Transverse colon (tissue), 4 donors: ENCODE measurements around the gene RAE1. TPM values are rescaled to one million over a fixed set of nuclear protein-coding genes. Genes with fewer than 3 reads are reported as not detected.
"Not testable (repeated sequence)": the region's sequence is repeated elsewhere in the genome, so short reads cannot be mapped to it uniquely, and the experiment has no call there.

Experiments
- DNase-seq: peaks from one replicate; pipeline ENCODE4 v3.0.0-alpha.2; 2019
- H3K27ac ChIP-seq, 4 donors: fragments of 200-600 bp; sonication (generic); 2 replicates each; pipeline ENCODE4 v1.5.1; 2016 to 2018; ENCODE audit warnings: inconsistent platforms in 4 of 4
- H3K27me3 ChIP-seq: fragments of 200-600 bp; sonication (generic); 2 replicates; pipeline ENCODE4 v1.5.1; 2017; ENCODE audit warnings: inconsistent platforms
- H3K36me3 ChIP-seq, 4 donors: fragments of 200-600 bp; sonication (generic); 2 replicates each; pipeline ENCODE4 v1.5.1; 2017 to 2019; ENCODE audit warnings: inconsistent platforms in 4 of 4
- H3K4me1 ChIP-seq, 4 donors: fragments of 200-600 bp; sonication (generic); 2 replicates each; pipeline ENCODE4 v1.5.1; 2017 to 2020; ENCODE audit warnings: inconsistent platforms in 4 of 4
- H3K4me3 ChIP-seq, 4 donors: fragments of 200-600 bp; sonication (generic); 1 replicate in 1 of 4; 2 replicates in 3 of 4; pipeline versions ENCODE4 v1.5.1 to v1.6.1; 2017 to 2019; ENCODE audit warnings: inconsistent platforms in 4 of 4
- H3K9me3 ChIP-seq, 2 donors: fragments of 200-600 bp; sonication (generic); 2 replicates each; pipeline ENCODE4 v1.5.1; 2017 to 2019; ENCODE audit warnings: inconsistent platforms in 2 of 2
- EP300 ChIP-seq: sonication (generic); formaldehyde crosslinking; IDR thresholded peaks from one replicate; pipeline ENCODE4 v1.6.1; 2017; ENCODE audit warnings: antibody characterized with exemption, low read depth
- POLR2A ChIP-seq: fragments of 450-650 bp; IDR thresholded peaks from one replicate; pipeline ENCODE4 v1.6.1; 2016; ENCODE audit warnings: antibody characterized with exemption, mild to moderate bottlenecking, moderate library complexity
- POLR2AphosphoS5 ChIP-seq, 3 donors: sonication (generic); formaldehyde crosslinking; IDR thresholded peaks; one replicate each; pipeline ENCODE4 v1.6.1; 2016; ENCODE audit warnings: antibody characterized with exemption in 3 of 3
- WGBS, 2 donors: methylation state at CpG; one replicate each; pipeline ENCODE4 v1.1.5; 2018; ENCODE audit warnings: low coverage in 1 of 2; 5-methylcytosine and 5-hydroxymethylcytosine counted together
- in situ Hi-C, 4 donors: fragments of 200-750 bp; cut with MboI; loops; one replicate each; pipeline versions ENCODE4 v1.15.0 to v1.15.1; 2017; ENCODE audit warnings: low sequenced_read_pairs in 3 of 4, low pct_ligation_motif_present in 1 of 4, low pct_unique_long_range_greater_than_20kb in 1 of 4
- intact Hi-C: fragments of 100-400 bp; cut with DNase I; formaldehyde crosslinking; loops from one replicate; pipeline ENCODE4 v1.15.1; 2023; ENCODE audit warnings: low total_unique reads
- total RNA-seq, 4 donors: library from RNA; depleted of rRNA; stranded (reverse); fragments of >200 nt; gene quantifications; one replicate each; pipeline ENCODE4 v1.1.0, GENCODE V29; 2016
- TF ChIP-seq, protein P1 (sequence below), 5 experiments: fragments of 200-600 bp in 3 of 5; fragments of 450-650 bp in 2 of 5; sonication (generic) in 3 of 5; IDR thresholded peaks; 1 replicate in 2 of 5; 2 replicates in 3 of 5; pipeline ENCODE4 v1.5.1; 2016 to 2017; ENCODE audit warnings: antibody characterized with exemption in 5 of 5, inconsistent platforms in 3 of 5, mild to moderate bottlenecking in 2 of 5, moderate library complexity in 1 of 5

Gene RAE1
- total RNA-seq, 4 donors from 2014 or later = 5.6 to 29.9 (median 15.2) TPM

DNA sequence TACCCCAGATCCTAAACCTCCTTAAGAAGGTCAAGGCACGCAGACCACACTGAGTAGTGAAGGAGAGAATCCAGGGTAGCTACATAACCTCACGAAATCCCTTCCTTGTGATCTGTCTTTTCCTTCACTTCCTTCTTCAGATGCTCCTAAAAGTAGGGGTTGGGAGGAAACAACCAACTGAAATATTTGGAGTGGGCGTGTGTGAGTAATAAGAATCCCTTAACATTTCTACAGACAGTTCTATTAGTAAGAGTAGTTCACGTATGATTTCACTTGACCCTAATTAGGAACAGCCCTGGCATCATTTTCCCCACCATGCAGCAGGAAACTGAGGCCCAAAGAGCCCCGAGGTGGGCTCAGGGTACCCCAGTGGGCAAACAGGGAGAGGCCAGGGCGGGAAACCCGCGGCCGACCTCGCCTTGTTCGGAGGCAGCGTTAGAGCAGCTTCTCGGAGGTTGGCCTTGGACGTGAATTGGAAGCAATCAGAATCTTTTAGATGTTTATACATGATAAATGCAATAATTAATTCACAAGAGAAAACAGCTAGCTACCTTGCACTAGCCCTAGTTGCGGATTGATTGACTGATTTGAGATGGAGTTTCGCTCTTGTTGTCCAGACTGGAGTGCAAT, 859 bp upstream of the RAE1 start:
- intact Hi-C loops = no loop called here

DNA sequence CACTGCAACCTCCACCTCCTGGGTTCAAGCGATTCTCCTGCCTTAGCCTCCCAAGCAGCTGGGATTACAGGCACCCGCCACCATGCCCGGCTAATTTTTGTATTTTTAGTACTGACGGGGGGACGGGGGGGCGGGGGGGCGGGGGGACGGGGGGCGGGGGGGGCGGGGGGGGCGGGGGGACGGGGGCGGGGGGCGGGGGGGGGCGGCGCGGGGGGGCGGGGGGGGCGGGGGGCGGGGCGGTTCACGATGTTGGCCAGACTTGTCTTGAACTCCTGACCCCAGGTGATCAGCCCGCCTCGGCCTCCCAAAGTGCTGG, 371 bp upstream of the RAE1 start:
- WGBS, 2 donors = 31 to 40% methylated on average over 3 to 6 of the region's 24 CpGs
- Histone ChIP-seq H3K36me3 (peaks cover 0 to 20% (median 9%) of the 10 kb centered on the region in 4 donors), H3K27ac (peak overlapping the region; percentile 86 to 88 (median 88)), H3K4me1 (peaks cover 0 to 10% (median 9%) of the 10 kb centered on the region in 4 donors), H3K4me3 (peak overlapping the region; percentile 80 to 96 (median 86))
- in situ Hi-C loops, DNase-seq, H3K27me3 ChIP-seq, intact Hi-C loops, H3K9me3 ChIP-seq: not testable (repeated sequence)

More for the DNA sequence above, 859 bp upstream of the RAE1 start:
- H3K36me3 ChIP-seq = peaks cover 0 to 15% (median 6%) of the 10 kb centered on the region in 4 donors
- H3K27ac ChIP-seq = peak overlapping the region in 1 of 4 donors; percentile 51
- peaks cover 0 to 10% (median 9%) of the 10 kb centered on the region in 4 donors for H3K4me1 ChIP-seq
- TF ChIP-seq POLR2A = no peak
- TF ChIP-seq POLR2AphosphoS5 (IDR thresholded peaks at IDR 0.05) = no peak
- no peak for TF ChIP-seq EP300
- TF ChIP-seq, protein P1, sequence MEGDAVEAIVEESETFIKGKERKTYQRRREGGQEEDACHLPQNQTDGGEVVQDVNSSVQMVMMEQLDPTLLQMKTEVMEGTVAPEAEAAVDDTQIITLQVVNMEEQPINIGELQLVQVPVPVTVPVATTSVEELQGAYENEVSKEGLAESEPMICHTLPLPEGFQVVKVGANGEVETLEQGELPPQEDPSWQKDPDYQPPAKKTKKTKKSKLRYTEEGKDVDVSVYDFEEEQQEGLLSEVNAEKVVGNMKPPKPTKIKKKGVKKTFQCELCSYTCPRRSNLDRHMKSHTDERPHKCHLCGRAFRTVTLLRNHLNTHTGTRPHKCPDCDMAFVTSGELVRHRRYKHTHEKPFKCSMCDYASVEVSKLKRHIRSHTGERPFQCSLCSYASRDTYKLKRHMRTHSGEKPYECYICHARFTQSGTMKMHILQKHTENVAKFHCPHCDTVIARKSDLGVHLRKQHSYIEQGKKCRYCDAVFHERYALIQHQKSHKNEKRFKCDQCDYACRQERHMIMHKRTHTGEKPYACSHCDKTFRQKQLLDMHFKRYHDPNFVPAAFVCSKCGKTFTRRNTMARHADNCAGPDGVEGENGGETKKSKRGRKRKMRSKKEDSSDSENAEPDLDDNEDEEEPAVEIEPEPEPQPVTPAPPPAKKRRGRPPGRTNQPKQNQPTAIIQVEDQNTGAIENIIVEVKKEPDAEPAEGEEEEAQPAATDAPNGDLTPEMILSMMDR (IDR thresholded peaks at IDR 0.05) = no peak
- no peaks in the 10 kb centered on the region for H3K27me3 ChIP-seq
- H3K9me3 ChIP-seq = no peaks in the 10 kb centered on the region
- 62 to 68% methylated on average over 15 to 16 of the region's 16 CpGs for WGBS, 2 donors
- no peak for DNase-seq
- in situ Hi-C loops = no loop called here
- H3K4me3 ChIP-seq = no peak overlapping the region

DNA sequence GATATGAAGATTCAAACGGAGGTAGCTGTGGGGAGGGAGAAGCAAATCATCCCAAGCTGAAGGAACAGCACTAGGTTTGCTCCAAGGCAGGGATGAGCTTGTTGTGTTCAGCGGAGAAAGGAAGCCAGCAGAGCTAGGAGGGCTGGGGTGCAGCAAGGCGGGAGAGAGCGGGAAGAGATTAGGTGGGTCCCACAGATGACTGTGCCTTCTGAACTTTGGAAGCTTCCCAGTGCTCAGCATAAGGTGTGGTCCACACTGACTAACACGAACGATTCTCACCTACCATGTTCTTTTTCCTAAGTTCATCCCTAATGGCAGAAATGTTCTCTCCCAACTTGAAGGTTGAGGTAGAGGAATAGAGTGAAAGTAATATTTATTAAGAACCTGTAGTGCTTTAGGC, 1.2 kb downstream of the RAE1 start:
- H3K36me3 ChIP-seq = peaks cover 0 to 35% (median 9%) of the 10 kb centered on the region in 4 donors
- peaks cover 0 to 10% (median 9%) of the 10 kb centered on the region in 4 donors for H3K4me1 ChIP-seq
- H3K4me3 ChIP-seq = peak overlapping the region in 1 of 4 donors; percentile 96
- no peak overlapping the region for H3K27ac ChIP-seq
- in situ Hi-C loops (no loop called here), intact Hi-C loops (no loop called here)
- TF ChIP-seq EP300 (no peak), POLR2AphosphoS5 (IDR thresholded peaks at IDR 0.05) (no peak), POLR2A (no peak)
- TF ChIP-seq, protein P1 (IDR thresholded peaks at IDR 0.05) = no peak
- H3K27me3 ChIP-seq = no peaks in the 10 kb centered on the region
- no peaks in the 10 kb centered on the region for H3K9me3 ChIP-seq
- no peak for DNase-seq
- 17 to 75% methylated on average over 2 to 6 of the region's 6 CpGs for WGBS, 2 donors

DNA sequence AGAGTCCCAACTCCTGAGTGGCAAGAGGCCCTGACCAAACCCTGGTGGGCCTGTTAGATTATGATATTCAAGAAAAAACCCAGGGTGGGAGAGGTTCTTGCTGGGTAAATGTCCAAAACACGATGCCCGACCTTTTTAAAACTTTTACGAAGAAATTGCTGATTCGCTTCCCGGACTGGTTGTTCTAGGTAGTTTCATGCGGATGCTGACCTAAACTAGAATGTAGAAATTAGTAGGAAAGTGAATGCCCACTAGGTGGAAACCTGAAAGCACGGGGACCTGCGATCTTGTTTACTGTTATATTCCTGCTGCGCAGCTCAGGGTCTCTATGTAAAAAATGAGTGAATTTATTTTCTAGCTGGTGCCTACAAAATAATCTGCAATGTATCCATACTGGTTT, 2.3 kb downstream of the RAE1 start:
- H3K9me3 ChIP-seq = no peaks in the 10 kb centered on the region
- H3K27ac ChIP-seq = no peak overlapping the region
- TF ChIP-seq EP300 (no peak), POLR2A (no peak), POLR2AphosphoS5 (IDR thresholded peaks at IDR 0.05) (no peak)
- TF ChIP-seq, protein P1 (IDR thresholded peaks at IDR 0.05) = no peak
- DNase-seq = no peak
- peaks cover 0 to 35% (median 9%) of the 10 kb centered on the region in 4 donors for H3K36me3 ChIP-seq
- no peaks in the 10 kb centered on the region for H3K27me3 ChIP-seq
- H3K4me1 ChIP-seq = peaks cover 0 to 10% (median 9%) of the 10 kb centered on the region in 4 donors
- no peak overlapping the region for H3K4me3 ChIP-seq
- in situ Hi-C loops (no loop called here), intact Hi-C loops (no loop called here)
- 92 to 98% methylated on average over 6 to 9 of the region's 9 CpGs for WGBS, 2 donors

DNA sequence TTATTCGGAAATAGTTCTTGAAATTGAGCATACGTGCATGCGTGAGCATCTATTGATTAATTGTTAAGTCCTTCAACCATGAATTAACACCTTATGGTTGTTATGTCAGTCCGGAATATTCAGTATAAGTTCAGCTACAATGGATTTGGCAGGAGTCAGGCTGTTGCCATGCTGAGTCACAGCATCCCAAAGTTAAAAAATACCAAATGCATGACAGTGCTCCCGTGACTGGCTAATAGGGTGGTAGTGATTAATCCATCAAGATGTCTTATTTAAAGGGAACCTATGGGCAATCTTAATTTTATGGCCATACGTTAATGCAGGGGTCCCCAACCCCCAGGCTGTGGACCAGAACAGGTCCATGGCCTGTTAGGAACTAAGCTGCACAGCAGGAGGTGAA, 10.5 kb downstream of the RAE1 start:
- no peak for TF ChIP-seq POLR2AphosphoS5 (IDR thresholded peaks at IDR 0.05)
- TF ChIP-seq, protein P1 (IDR thresholded peaks at IDR 0.05) = no peak
- no peak for TF ChIP-seq POLR2A
- no peak for TF ChIP-seq EP300
- Histone ChIP-seq H3K36me3 (peaks cover 0 to 22% (median 11%) of the 10 kb centered on the region in 4 donors), H3K27ac (no peak overlapping the region), H3K27me3 (no peaks in the 10 kb centered on the region), H3K4me1 (no peaks in the 10 kb centered on the region), H3K9me3 (no peaks in the 10 kb centered on the region), H3K4me3 (no peak overlapping the region)
- no peak for DNase-seq
- in situ Hi-C loops (no loop called here), intact Hi-C loops (no loop called here)
- 90% methylated on average over 6 of the region's 6 CpGs; no CpG with 5 or more reads in 1 of the 2 donors for WGBS, 2 donors
